ENCODE measurements around the gene TPK1. TPM values are rescaled to one million over a fixed set of nuclear protein-coding genes. Genes with fewer than 3 reads are reported as not detected.

The TPK1 gene
- polyA plus RNA-seq, 6 donors from 2014 or later, result 29.0 to 43.8 (median 38.3) TPM

DNA sequence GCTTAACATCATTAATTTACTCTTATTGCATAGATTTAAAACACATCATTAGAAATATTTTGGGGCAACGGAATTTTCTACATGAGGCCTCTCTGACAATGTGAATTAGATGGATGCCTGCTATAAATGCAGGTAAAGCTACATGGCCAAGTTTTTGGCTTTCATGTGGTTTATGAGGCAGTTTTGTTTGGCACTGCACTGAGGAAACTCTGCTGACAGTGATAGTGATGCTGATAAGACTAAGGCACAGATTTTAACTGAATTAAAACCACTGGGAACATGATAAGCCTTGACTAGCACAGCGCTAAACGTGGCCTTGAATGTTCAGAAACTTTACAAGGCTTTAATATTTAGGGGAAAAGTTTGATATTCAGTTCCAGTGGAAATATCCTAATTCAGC lies 318.1 kb downstream of the TPK1 start:
- Mint-ChIP-seq H3K27me3 (no peaks in the 10 kb centered on the region), H3K27ac (no peak overlapping the region), H3K4me3 (no peak overlapping the region), H3K4me1 (peaks cover 0 to 3% (median 0%) of the 10 kb centered on the region in 3 donors), H3K9me3 (no peaks in the 10 kb centered on the region), H3K36me3 (peaks cover 0 to 9% of the 10 kb centered on the region in 2 donors)
- ATAC-seq (ENCODE audit: low read depth in 2 of 2) (no peak), DNase-seq (no peak)

GRCh38 chr7:144516729-144517525 lies 318.9 kb downstream of the TPK1 start:
- Mint-ChIP-seq H3K4me1 (peaks cover 0 to 3% (median 0%) of the 10 kb centered on the region in 3 donors), H3K9me3 (no peaks in the 10 kb centered on the region), H3K36me3 (peaks cover 0 to 5% of the 10 kb centered on the region in 2 donors), H3K27ac (peak overlapping the region in 1 of 6 donors; percentile 13), H3K4me3 (no peak overlapping the region), H3K27me3 (no peaks in the 10 kb centered on the region)
- DNase-seq, result no peak
- ATAC-seq (ENCODE audit: low read depth in 2 of 2), result no peak

- DNase-seq, result no peak
- no peak for ATAC-seq (ENCODE audit: low read depth in 2 of 2)
- peaks cover 0 to 3% (median 0%) of the 10 kb centered on the region in 3 donors for H3K4me1 Mint-ChIP-seq
- no peaks in the 10 kb centered on the region for H3K9me3 Mint-ChIP-seq
- no peaks in the 10 kb centered on the region for H3K27me3 Mint-ChIP-seq
- no peak overlapping the region for H3K4me3 Mint-ChIP-seq
- H3K27ac Mint-ChIP-seq, result no peak overlapping the region
- peaks cover 10 to 12% of the 10 kb centered on the region in 2 donors for H3K36me3 Mint-ChIP-seq
Observed at GRCh38 chr7:144513334-144513733, 322.5 kb downstream of the TPK1 start.

DNA sequence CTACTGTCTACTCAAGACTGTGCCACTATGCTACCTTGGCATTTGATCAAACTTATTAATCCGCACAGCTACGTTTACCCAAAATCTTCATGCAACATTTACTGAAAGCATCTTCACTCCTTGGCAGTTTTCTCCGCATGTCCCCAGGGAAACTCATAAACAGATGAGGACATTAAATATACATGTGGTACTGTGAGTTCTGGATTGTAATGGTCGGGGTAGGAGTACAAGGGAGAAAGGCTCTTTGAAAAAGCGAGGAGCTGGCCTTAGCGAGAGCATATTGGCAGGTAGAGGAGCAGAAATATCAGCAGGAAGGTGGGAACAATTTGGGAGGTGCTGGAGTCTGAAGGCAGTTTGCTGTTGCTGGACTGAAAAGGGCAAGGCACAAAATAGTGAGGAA lies 325.2 kb downstream of the TPK1 start:
- Mint-ChIP-seq H3K4me3 (no peak overlapping the region), H3K27ac (peak overlapping the region in 1 of 6 donors; percentile 10), H3K9me3 (peaks cover 0 to 3% (median 0%) of the 10 kb centered on the region in 7 donors), H3K27me3 (no peaks in the 10 kb centered on the region), H3K36me3 (peaks cover 17 to 20% of the 10 kb centered on the region in 2 donors), H3K4me1 (peaks cover 0 to 3% (median 0%) of the 10 kb centered on the region in 3 donors)
- DNase-seq, result no peak
- ATAC-seq (ENCODE audit: low read depth in 2 of 2), result no peak

DNA sequence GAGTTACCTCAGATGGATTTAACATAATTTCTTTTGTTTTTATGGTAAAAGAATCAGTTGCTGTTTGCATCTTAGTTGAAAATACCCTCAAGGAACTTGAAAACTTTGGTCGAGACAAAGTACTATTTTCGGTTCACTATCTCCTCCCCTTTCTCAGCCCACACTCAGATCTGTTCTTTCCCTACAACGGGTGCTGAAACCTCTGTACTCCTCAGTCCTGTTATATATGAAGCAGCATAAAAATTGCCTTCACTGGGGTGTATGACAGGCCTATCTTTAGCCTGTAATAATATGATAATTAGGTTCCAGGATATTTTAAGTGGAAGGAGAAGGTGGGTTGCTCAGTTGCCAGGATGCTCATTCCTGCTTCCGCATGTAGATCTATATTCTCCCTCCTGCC lies 327.2 kb downstream of the TPK1 start:
- Mint-ChIP-seq H3K9me3 (peaks cover 0 to 6% (median 0%) of the 10 kb centered on the region in 7 donors), H3K4me1 (no peaks in the 10 kb centered on the region), H3K27ac (no peak overlapping the region), H3K27me3 (no peaks in the 10 kb centered on the region), H3K4me3 (no peak overlapping the region), H3K36me3 (peaks cover 24 to 29% of the 10 kb centered on the region in 2 donors)
- DNase-seq, result no peak
- no peak for ATAC-seq (ENCODE audit: low read depth in 2 of 2)

GRCh38 chr7:144503215-144503614 lies 332.6 kb downstream of the TPK1 start:
- peaks cover 0 to 6% (median 0%) of the 10 kb centered on the region in 7 donors for H3K9me3 Mint-ChIP-seq
- H3K4me1 Mint-ChIP-seq, result no peaks in the 10 kb centered on the region
- ATAC-seq (ENCODE audit: low read depth in 2 of 2) (no peak), DNase-seq (no peak)
- H3K27ac Mint-ChIP-seq, result no peak overlapping the region
- H3K27me3 Mint-ChIP-seq, result no peaks in the 10 kb centered on the region
- no peak overlapping the region for H3K4me3 Mint-ChIP-seq
- H3K36me3 Mint-ChIP-seq, result peaks cover 12 to 24% of the 10 kb centered on the region in 2 donors

- H3K4me3 Mint-ChIP-seq, result no peak overlapping the region
- H3K27me3 Mint-ChIP-seq, result no peaks in the 10 kb centered on the region
- ATAC-seq (ENCODE audit: low read depth in 2 of 2), result no peak
- no peak for DNase-seq
- H3K4me1 Mint-ChIP-seq, result no peaks in the 10 kb centered on the region
- H3K9me3 Mint-ChIP-seq, result peaks cover 0 to 5% (median 1%) of the 10 kb centered on the region in 7 donors
- H3K36me3 Mint-ChIP-seq, result peaks cover under 1 to 13% of the 10 kb centered on the region in 2 donors
- no peak overlapping the region for H3K27ac Mint-ChIP-seq
Observed at GRCh38 chr7:144500225-144500624, 335.6 kb downstream of the TPK1 start.

GRCh38 chr7:144497282-144497681 lies 338.6 kb downstream of the TPK1 start:
- DNase-seq, result no peak
- Mint-ChIP-seq H3K27me3 (no peaks in the 10 kb centered on the region), H3K36me3 (no peaks in the 10 kb centered on the region), H3K27ac (no peak overlapping the region), H3K9me3 (peaks cover 0 to 19% (median 8%) of the 10 kb centered on the region in 7 donors), H3K4me3 (no peak overlapping the region), H3K4me1 (no peaks in the 10 kb centered on the region)
- no peak for ATAC-seq (ENCODE audit: low read depth in 2 of 2)

- no peak for DNase-seq
- no peaks in the 10 kb centered on the region for H3K27me3 Mint-ChIP-seq
- no peaks in the 10 kb centered on the region for H3K4me1 Mint-ChIP-seq
- no peak for ATAC-seq (ENCODE audit: low read depth in 2 of 2)
- H3K9me3 Mint-ChIP-seq, result peaks cover 0 to 19% (median 8%) of the 10 kb centered on the region in 7 donors
- no peak overlapping the region for H3K4me3 Mint-ChIP-seq
- H3K27ac Mint-ChIP-seq, result peak overlapping the region in 1 of 6 donors; percentile 63
- H3K36me3 Mint-ChIP-seq, result peaks cover 0 to 7% of the 10 kb centered on the region in 2 donors
Observed at GRCh38 chr7:144494355-144494754, 341.5 kb downstream of the TPK1 start.

DNA sequence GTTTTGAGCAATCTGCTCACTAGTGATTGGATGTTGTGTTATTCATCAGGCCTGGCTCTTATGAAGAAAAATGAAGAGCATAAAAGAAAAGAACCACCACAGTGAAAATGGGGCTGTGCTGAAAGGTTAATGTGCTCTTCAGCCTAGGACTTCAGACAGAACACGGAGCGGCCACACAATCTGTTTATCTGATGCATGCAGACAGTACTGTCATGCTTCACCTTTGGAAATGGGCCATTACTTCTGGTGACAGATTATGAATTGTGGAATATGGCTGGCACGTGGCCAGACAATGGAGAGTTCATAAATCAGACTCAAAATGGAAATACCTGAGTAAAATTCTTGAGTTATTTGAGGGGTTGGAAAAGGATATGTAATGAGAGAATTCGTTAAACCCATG lies 346.3 kb downstream of the TPK1 start:
- Mint-ChIP-seq H3K36me3 (peaks cover 0 to 15% of the 10 kb centered on the region in 2 donors), H3K4me3 (no peak overlapping the region), H3K4me1 (no peaks in the 10 kb centered on the region), H3K27me3 (no peaks in the 10 kb centered on the region), H3K27ac (peak overlapping the region in 1 of 6 donors; percentile 68), H3K9me3 (peaks cover 0 to 12% (median 4%) of the 10 kb centered on the region in 7 donors)
- no peak for ATAC-seq (ENCODE audit: low read depth in 2 of 2)
- no peak for DNase-seq

DNA sequence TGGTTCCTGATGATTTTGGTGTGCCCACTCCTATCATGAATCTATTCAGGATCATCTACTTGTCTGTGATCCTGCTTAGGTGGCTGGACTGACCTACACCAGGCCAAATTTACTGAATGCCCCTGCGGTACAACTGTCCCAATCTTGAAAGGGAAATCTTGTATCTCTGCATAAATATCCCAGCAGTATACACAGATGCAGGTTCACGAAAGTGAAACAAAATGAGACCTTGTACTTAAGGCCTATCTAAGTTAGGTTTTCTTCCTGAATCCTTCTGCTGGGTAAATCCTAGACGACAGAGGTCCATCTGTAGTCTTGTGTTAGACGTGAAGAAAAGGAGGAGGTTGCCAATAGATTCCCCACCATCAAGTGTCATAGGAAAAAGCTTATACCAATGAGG lies 346.9 kb downstream of the TPK1 start:
- no peaks in the 10 kb centered on the region for H3K4me1 Mint-ChIP-seq
- H3K27me3 Mint-ChIP-seq, result no peaks in the 10 kb centered on the region
- DNase-seq (no peak), ATAC-seq (ENCODE audit: low read depth in 2 of 2) (no peak)
- no peak overlapping the region for H3K27ac Mint-ChIP-seq
- H3K9me3 Mint-ChIP-seq, result peaks cover 0 to 7% (median 3%) of the 10 kb centered on the region in 7 donors
- peaks cover 0 to 15% of the 10 kb centered on the region in 2 donors for H3K36me3 Mint-ChIP-seq
- H3K4me3 Mint-ChIP-seq, result no peak overlapping the region

DNA sequence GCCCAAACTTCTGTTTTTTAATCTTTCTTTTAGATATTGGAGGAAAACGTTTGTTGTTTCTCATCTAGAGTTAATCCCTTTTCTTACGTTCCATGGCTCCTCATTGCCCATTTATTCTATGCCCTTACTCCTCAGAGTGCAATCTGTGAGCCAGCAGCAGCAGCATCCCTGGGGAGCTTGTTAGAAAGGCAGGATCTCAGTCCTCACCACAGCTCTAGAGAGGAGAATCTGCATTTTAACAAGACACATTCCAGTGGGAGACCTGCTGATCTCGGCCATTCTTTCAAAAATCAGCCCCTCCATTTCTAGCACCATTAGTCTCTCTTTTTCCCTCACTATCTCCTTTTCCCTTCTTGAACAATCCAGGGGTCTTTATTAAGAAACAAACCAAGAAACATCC lies 348.0 kb downstream of the TPK1 start:
- H3K4me1 Mint-ChIP-seq, result peaks cover 0 to 6% (median 4%) of the 10 kb centered on the region in 3 donors
- no peak for ATAC-seq (ENCODE audit: low read depth in 2 of 2)
- no peak overlapping the region for H3K4me3 Mint-ChIP-seq
- H3K27me3 Mint-ChIP-seq, result no peaks in the 10 kb centered on the region
- DNase-seq, result no peak
- H3K9me3 Mint-ChIP-seq, result peaks cover 0 to 7% (median 4%) of the 10 kb centered on the region in 7 donors
- H3K36me3 Mint-ChIP-seq, result peaks cover 6 to 15% of the 10 kb centered on the region in 2 donors
- peak overlapping the region in 2 of 6 donors; percentile 53 to 59 for H3K27ac Mint-ChIP-seq

- DNase-seq (no peak), ATAC-seq (ENCODE audit: low read depth in 2 of 2) (no peak)
- no peaks in the 10 kb centered on the region for H3K27me3 Mint-ChIP-seq
- no peak overlapping the region for H3K4me3 Mint-ChIP-seq
- peaks cover 7 to 15% of the 10 kb centered on the region in 2 donors for H3K36me3 Mint-ChIP-seq
- H3K4me1 Mint-ChIP-seq, result peaks cover 4 to 8% (median 5%) of the 10 kb centered on the region in 3 donors
- H3K27ac Mint-ChIP-seq, result peak overlapping the region in 1 of 6 donors; percentile 24
- peaks cover 0 to 7% (median 4%) of the 10 kb centered on the region in 7 donors for H3K9me3 Mint-ChIP-seq
Observed at GRCh38 chr7:144484445-144484844, 351.4 kb downstream of the TPK1 start.

- H3K27me3 Mint-ChIP-seq, result no peaks in the 10 kb centered on the region
- ATAC-seq (ENCODE audit: low read depth in 2 of 2) (no peak), DNase-seq (no peak)
- peaks cover 4 to 8% (median 5%) of the 10 kb centered on the region in 3 donors for H3K4me1 Mint-ChIP-seq
- peaks cover 7 to 15% of the 10 kb centered on the region in 2 donors for H3K36me3 Mint-ChIP-seq
- no peak overlapping the region for H3K4me3 Mint-ChIP-seq
- peaks cover 0 to 7% (median 4%) of the 10 kb centered on the region in 7 donors for H3K9me3 Mint-ChIP-seq
- peak overlapping the region in 1 of 6 donors; percentile 5 for H3K27ac Mint-ChIP-seq
Observed at GRCh38 chr7:144483189-144483588, 352.7 kb downstream of the TPK1 start.
